Activated CD8-positive, alpha-beta T cell treated with anti-CD3 and anti-CD28 coated beads, Interleukin-2, amount 10 ng/mL, durations not matched to agents 7 days and 5 days (primary cell): ENCODE measurements around the gene LAMA3. TPM values are rescaled to one million over a fixed set of nuclear protein-coding genes. Genes with fewer than 3 reads are reported as not detected.
"Not testable (repeated sequence)": the region's sequence is repeated elsewhere in the genome, so short reads cannot be mapped to it uniquely, and the experiment has no call there.

Experiments used
- ATAC-seq: fragments of 150-1000 bp; cut with Tn5 transposase; one replicate; pipeline ENCODE4 v1.10.0; 2021; ENCODE audit warnings: moderate library complexity
- CTCF ChIA-PET: fragments of 350-600 bp; sonication (Branson Sonifier 250); formaldehyde crosslinking; loops from one replicate; lab custom pipeline; 2021; ENCODE audit warnings: antibody characterized with exemption; lab: Charles Lee
- POLR2A ChIA-PET: fragments of 350-600 bp; sonication (Branson Sonifier 250); formaldehyde crosslinking; loops from one replicate; lab custom pipeline; 2021; ENCODE audit warnings: antibody characterized with exemption; lab: Charles Lee
- DNase-seq: peaks from one replicate; pipeline ENCODE4 v3.0.0-alpha.2; 2020
- H3K27ac Mint-ChIP-seq: one replicate; pipeline ENCODE4 v1.8.0; 2021; ENCODE audit warnings: mild to moderate bottlenecking, mixed read lengths
- H3K27me3 Mint-ChIP-seq: one replicate; pipeline ENCODE4 v1.8.0; 2021; ENCODE audit warnings: low read depth, mixed read lengths
- H3K36me3 Mint-ChIP-seq: one replicate; pipeline ENCODE4 v1.8.0; 2021; ENCODE audit warnings: low read depth, mixed read lengths
- H3K4me1 Mint-ChIP-seq: one replicate; pipeline ENCODE4 v1.8.0; 2021; ENCODE audit warnings: low read depth, mixed read lengths
- H3K4me3 Mint-ChIP-seq: one replicate; pipeline ENCODE4 v1.8.0; 2021; ENCODE audit warnings: mild to moderate bottlenecking, mixed read lengths
- H3K9me3 Mint-ChIP-seq: one replicate; pipeline ENCODE4 v1.8.0; 2022; ENCODE audit warnings: mixed read lengths; ENCODE audit not compliant: insufficient read depth
- total RNA-seq, 2 experiments: library from RNA; stranded (reverse); gene quantifications; one replicate each; pipeline ENCODE4 v1.2.3, GENCODE V29; 2021

LAMA3 gene
- total RNA-seq, 2 experiments from 2014 or later = 0.63 to 1.4 TPM

- Mint-ChIP-seq H3K4me3 (no peak overlapping the region), H3K36me3 (peaks cover 7% of the 10 kb centered on the region), H3K9me3 (peaks cover 6% of the 10 kb centered on the region), H3K27me3 (peaks cover 18% of the 10 kb centered on the region), H3K27ac (no peak overlapping the region), H3K4me1 (peaks cover 20% of the 10 kb centered on the region)
- ChIA-PET CTCF (interaction anchor here (0.9 to 1.5 kb wide), 3 partner anchors 8 to 261 kb away, joined by 3 to 4 read pairs (median 3); no protein-coding TSS in a partner anchor), POLR2A (interaction anchor here (0.6 kb wide), 1 partner anchor 13 kb away, joined by 3 read pairs; no protein-coding TSS in a partner anchor)
- DNase-seq (no peak), ATAC-seq (no peak)
Observed at GRCh38 chr18:23710946-23711345, 21.7 kb downstream of the LAMA3 start.

- peaks cover 18% of the 10 kb centered on the region for H3K27me3 Mint-ChIP-seq
- ATAC-seq (no peak), DNase-seq (no peak)
- ChIA-PET CTCF (interaction anchor here (0.9 to 1.5 kb wide), 2 partner anchors 9 to 89 kb away, joined by 3 to 4 read pairs; no protein-coding TSS in a partner anchor), POLR2A (interaction anchor here (0.6 kb wide), 1 partner anchor 14 kb away, joined by 3 read pairs; no protein-coding TSS in a partner anchor)
- peaks cover 7% of the 10 kb centered on the region for H3K36me3 Mint-ChIP-seq
- peaks cover 20% of the 10 kb centered on the region for H3K4me1 Mint-ChIP-seq
- no peak overlapping the region for H3K27ac Mint-ChIP-seq
- peaks cover 6% of the 10 kb centered on the region for H3K9me3 Mint-ChIP-seq
- H3K4me3 Mint-ChIP-seq = no peak overlapping the region
Observed at GRCh38 chr18:23711426-23711825, 22.2 kb downstream of the LAMA3 start.

GRCh38 chr18:23712445-23712844 is 23.2 kb downstream of the LAMA3 start:
- POLR2A ChIA-PET = no interaction called here
- Mint-ChIP-seq H3K4me3 (peak overlapping the region; percentile 17), H3K27me3 (peaks cover 14% of the 10 kb centered on the region), H3K27ac (peak overlapping the region; percentile 6), H3K9me3 (peaks cover 6% of the 10 kb centered on the region), H3K36me3 (peaks cover 3% of the 10 kb centered on the region), H3K4me1 (peaks cover 20% of the 10 kb centered on the region)
- DNase-seq (peak; percentile 70), ATAC-seq (peak; percentile 89)
- CTCF ChIA-PET = interaction anchor here (1.0 kb wide), 1 partner anchor 85 kb away, joined by 4 read pairs; no protein-coding TSS in a partner anchor

- ChIA-PET CTCF (interaction anchor here (1.1 kb wide), 1 partner anchor 12 kb away, joined by 3 read pairs; no protein-coding TSS in a partner anchor), POLR2A (no interaction called here)
- Mint-ChIP-seq H3K4me3 (no peak overlapping the region), H3K27ac (no peak overlapping the region), H3K9me3 (no peaks in the 10 kb centered on the region), H3K4me1 (peaks cover 20% of the 10 kb centered on the region), H3K36me3 (no peaks in the 10 kb centered on the region), H3K27me3 (peaks cover 11% of the 10 kb centered on the region)
- DNase-seq = peak; percentile 12
- no peak for ATAC-seq
Observed at GRCh38 chr18:23714576-23714975, 25.3 kb downstream of the LAMA3 start.

GRCh38 chr18:23716079-23716478 is 26.8 kb downstream of the LAMA3 start:
- CTCF ChIA-PET, H3K9me3 Mint-ChIP-seq, H3K27ac Mint-ChIP-seq, H3K36me3 Mint-ChIP-seq, DNase-seq, ATAC-seq, H3K4me3 Mint-ChIP-seq: not testable (repeated sequence)
- Mint-ChIP-seq H3K27me3 (peaks cover 16% of the 10 kb centered on the region), H3K4me1 (peaks cover 20% of the 10 kb centered on the region)
- POLR2A ChIA-PET = interaction anchor here (0.6 kb wide), 1 partner anchor 8 kb away, joined by 3 read pairs; no protein-coding TSS in a partner anchor

- no peak for DNase-seq
- CTCF ChIA-PET = no interaction called here
- POLR2A ChIA-PET = no interaction called here
- no peak for ATAC-seq
- no peaks in the 10 kb centered on the region for H3K36me3 Mint-ChIP-seq
- H3K4me1 Mint-ChIP-seq = peaks cover 20% of the 10 kb centered on the region
- no peak overlapping the region for H3K4me3 Mint-ChIP-seq
- H3K27me3 Mint-ChIP-seq = peaks cover 20% of the 10 kb centered on the region
- H3K27ac Mint-ChIP-seq = no peak overlapping the region
- no peaks in the 10 kb centered on the region for H3K9me3 Mint-ChIP-seq
Observed at GRCh38 chr18:23716516-23716915, 27.3 kb downstream of the LAMA3 start.

- H3K27ac Mint-ChIP-seq = no peak overlapping the region
- H3K9me3 Mint-ChIP-seq = no peaks in the 10 kb centered on the region
- ATAC-seq (no peak), DNase-seq (no peak)
- H3K36me3 Mint-ChIP-seq = no peaks in the 10 kb centered on the region
- H3K27me3 Mint-ChIP-seq = peaks cover 23% of the 10 kb centered on the region
- ChIA-PET CTCF (no interaction called here), POLR2A (no interaction called here)
- H3K4me3 Mint-ChIP-seq = no peak overlapping the region
- H3K4me1 Mint-ChIP-seq = peaks cover 16% of the 10 kb centered on the region
Observed at GRCh38 chr18:23716966-23717365, 27.7 kb downstream of the LAMA3 start.

- Mint-ChIP-seq H3K4me1 (peaks cover 3% of the 10 kb centered on the region), H3K4me3 (no peak overlapping the region), H3K9me3 (no peaks in the 10 kb centered on the region), H3K36me3 (no peaks in the 10 kb centered on the region), H3K27me3 (peaks cover 31% of the 10 kb centered on the region), H3K27ac (no peak overlapping the region)
- ChIA-PET POLR2A (no interaction called here), CTCF (no interaction called here)
- DNase-seq = peak; percentile 2
- ATAC-seq = no peak
Observed at GRCh38 chr18:23718243-23718720, 29.0 kb downstream of the LAMA3 start.

GRCh38 chr18:23718731-23719130 is 29.5 kb downstream of the LAMA3 start:
- Mint-ChIP-seq H3K27ac (no peak overlapping the region), H3K27me3 (peaks cover 34% of the 10 kb centered on the region), H3K9me3 (no peaks in the 10 kb centered on the region), H3K4me3 (no peak overlapping the region), H3K4me1 (no peaks in the 10 kb centered on the region), H3K36me3 (no peaks in the 10 kb centered on the region)
- ChIA-PET CTCF (interaction anchor here (1.5 kb wide), 1 partner anchor 15 kb away, joined by 4 read pairs; no protein-coding TSS in a partner anchor), POLR2A (no interaction called here)
- ATAC-seq (no peak), DNase-seq (peak; percentile 16)

- POLR2A ChIA-PET = interaction anchor here (0.6 to 0.8 kb wide), 2 partner anchors 12 to 494 kb away, joined by 3 to 5 read pairs; no protein-coding TSS in a partner anchor
- CTCF ChIA-PET = interaction anchor here (1.5 kb wide), 1 partner anchor 16 kb away, joined by 4 read pairs; no protein-coding TSS in a partner anchor
- no peak for ATAC-seq
- H3K27me3 Mint-ChIP-seq = peaks cover 35% of the 10 kb centered on the region
- no peaks in the 10 kb centered on the region for H3K9me3 Mint-ChIP-seq
- no peak overlapping the region for H3K4me3 Mint-ChIP-seq
- H3K36me3 Mint-ChIP-seq = no peaks in the 10 kb centered on the region
- H3K27ac Mint-ChIP-seq = no peak overlapping the region
- H3K4me1 Mint-ChIP-seq = no peaks in the 10 kb centered on the region
- DNase-seq = peak; percentile 12
Observed at GRCh38 chr18:23719634-23720201, 30.5 kb downstream of the LAMA3 start.

- Mint-ChIP-seq H3K27ac (no peak overlapping the region), H3K9me3 (no peaks in the 10 kb centered on the region), H3K27me3 (peaks cover 31% of the 10 kb centered on the region), H3K4me1 (no peaks in the 10 kb centered on the region), H3K4me3 (no peak overlapping the region), H3K36me3 (no peaks in the 10 kb centered on the region)
- DNase-seq (no peak), ATAC-seq (no peak)
- ChIA-PET CTCF (no interaction called here), POLR2A (no interaction called here)
Observed at GRCh38 chr18:23721696-23722480, 32.6 kb downstream of the LAMA3 start.
